GM23338 (cell line): Measurements from ENCODE around the gene ITPRID1. TPM values are rescaled to one million over a fixed set of nuclear protein-coding genes. Genes with fewer than 3 reads are reported as not detected.

ENCODE experiments used
- ATAC-seq: fragments of 200-7000 bp; cut with Tn5 transposase; 3 replicates; pipeline ENCODE4 v1.9.1; 2020
- DNase-seq: peaks from one replicate; pipeline ENCODE4 v3.0.0-alpha.2; 2015; ENCODE audit warnings: low spot score
- H2AFZ ChIP-seq: fragments of 200-600 bp; sonication (generic); 2 replicates; pipeline ENCODE4 v1.8.0; 2016; ENCODE audit warnings: antibody characterized with exemption, mild to moderate bottlenecking, moderate library complexity
- H3F3A ChIP-seq: fragments of 200-600 bp; sonication (generic); replicated peaks from 2 replicates; pipeline ENCODE4 v1.8.0; 2017; ENCODE audit warnings: antibody characterized with exemption, mixed run types, low read depth
- H3K27ac ChIP-seq: fragments of 200-600 bp; sonication (generic); 2 replicates; pipeline ENCODE4 v1.6.1; 2016; ENCODE audit warnings: low read depth
- H3K27me3 ChIP-seq: fragments of 200-600 bp; sonication (generic); 2 replicates; pipeline ENCODE4 v1.8.0; 2016; ENCODE audit warnings: mild to moderate bottlenecking, mixed run types, moderate library complexity; ENCODE audit not compliant: insufficient read depth
- H3K36me3 ChIP-seq: fragments of 200-600 bp; sonication (generic); 2 replicates; pipeline ENCODE4 v1.8.0; 2016; ENCODE audit warnings: mild to moderate bottlenecking; ENCODE audit not compliant: insufficient read depth
- H3K4me1 ChIP-seq: fragments of 200-600 bp; sonication (generic); 2 replicates; pipeline ENCODE4 v1.8.0; 2016; ENCODE audit warnings: mild to moderate bottlenecking, moderate library complexity; ENCODE audit not compliant: insufficient read depth
- H3K4me2 ChIP-seq: fragments of 200-600 bp; sonication (generic); 2 replicates; pipeline ENCODE4 v1.7.1; 2017; ENCODE audit warnings: mixed run types
- H3K4me3 ChIP-seq: fragments of 200-600 bp; sonication (generic); 2 replicates; pipeline ENCODE4 v1.6.1; 2016; ENCODE audit warnings: mixed run types
- H3K79me2 ChIP-seq: fragments of 200-600 bp; sonication (generic); replicated peaks from 2 replicates; pipeline ENCODE4 v1.8.0; 2017; ENCODE audit warnings: mild to moderate bottlenecking; ENCODE audit not compliant: insufficient read depth
- H3K9me2 ChIP-seq: fragments of 200-600 bp; sonication (generic); 2 replicates; pipeline ENCODE4 v1.8.0; 2017; ENCODE audit not compliant: insufficient read depth
- H4K20me1 ChIP-seq: fragments of 200-600 bp; sonication (generic); replicated peaks from 2 replicates; pipeline ENCODE4 v1.8.0; 2017; ENCODE audit warnings: mild to moderate bottlenecking; ENCODE audit not compliant: insufficient read depth
- H3K27ac Mint-ChIP-seq: 2 replicates; pipeline ENCODE4 v1.8.0; 2020; ENCODE audit warnings: inconsistent platforms, mild to moderate bottlenecking, moderate library complexity, mixed read lengths
- H3K27me3 Mint-ChIP-seq: 3 replicates; pipeline ENCODE4 v1.8.0; 2022; ENCODE audit warnings: low read depth, mild to moderate bottlenecking, moderate library complexity, mixed read lengths, inconsistent platforms; ENCODE audit not compliant: insufficient read depth, poor library complexity
- H3K36me3 Mint-ChIP-seq: 3 replicates; pipeline ENCODE4 v1.8.0; 2021; ENCODE audit warnings: low read depth, mild to moderate bottlenecking, inconsistent platforms, moderate library complexity, mixed read lengths
- H3K4me1 Mint-ChIP-seq: 3 replicates; pipeline ENCODE4 v1.8.0; 2020; ENCODE audit warnings: mild to moderate bottlenecking, inconsistent platforms, mixed read lengths
- H3K4me3 Mint-ChIP-seq: 3 replicates; pipeline ENCODE4 v1.8.0; 2021; ENCODE audit warnings: moderate library complexity, mild to moderate bottlenecking, inconsistent platforms, mixed read lengths
- H3K9me3 Mint-ChIP-seq: 3 replicates; pipeline ENCODE4 v1.8.0; 2020; ENCODE audit warnings: moderate library complexity, mild to moderate bottlenecking, inconsistent platforms, mixed read lengths
- CREB1 ChIP-seq: fragments of 250-450 bp; sonication (Bioruptor Pico); IDR thresholded peaks from 2 replicates; pipeline ENCODE4 v1.5.0; 2020; ENCODE audit warnings: low read depth, mild to moderate bottlenecking, moderate library complexity
- ETS1 ChIP-seq: IDR thresholded peaks from 2 replicates; pipeline ENCODE4 v1.6.1; 2016; ENCODE audit warnings: antibody characterized with exemption
- JUNB ChIP-seq: IDR thresholded peaks from one replicate; pipeline ENCODE4 v1.6.1; 2016; ENCODE audit warnings: antibody characterized with exemption; ENCODE audit not compliant: unreplicated experiment
- NANOG ChIP-seq: IDR thresholded peaks from 2 replicates; pipeline ENCODE4 v1.6.1; 2016; ENCODE audit warnings: antibody characterized with exemption, borderline replicate concordance
- POLR2AphosphoS5 ChIP-seq: IDR thresholded peaks from 2 replicates; pipeline ENCODE4 v1.6.1; 2016; ENCODE audit warnings: antibody characterized with exemption, low read depth
- ZNF114 ChIP-seq: fragments of 250-450 bp; sonication (Bioruptor Pico); IDR thresholded peaks from 2 replicates; pipeline ENCODE4 v1.5.0; 2020; ENCODE audit warnings: mild to moderate bottlenecking, moderate library complexity
- polyA plus RNA-seq: library from polyadenylated mRNA; unstranded; fragments of >200 nt; fragmentation: Nextera tagmentation; extraction: Ambion mirVana; gene quantifications from 2 replicates; pipeline ENCODE4 v1.2.1, GENCODE V29; 2016
- total RNA-seq: library from RNA; depleted of rRNA; stranded (reverse); fragments of >200 nt; shearing (Covaris generic); gene quantifications from 2 replicates; pipeline ENCODE4 v1.2.3, GENCODE V29; 2014
- TF ChIP-seq, protein P1 (sequence below), 2 experiments: fragments of 200-600 bp in 1 of 2; sonication (generic) in 1 of 2; conservative IDR thresholded peaks; 2 replicates each; pipeline versions ENCODE4 v1.5.1 to v1.6.1; 2016 to 2017; ENCODE audit warnings: antibody characterized with exemption in 2 of 2, low read depth in 2 of 2, mild to moderate bottlenecking in 2 of 2, moderate library complexity in 1 of 2

The ITPRID1 gene
- total and polyA plus RNA-seq, 2 experiments from 2014 or later: 0.05 to 0.45 TPM

DNA sequence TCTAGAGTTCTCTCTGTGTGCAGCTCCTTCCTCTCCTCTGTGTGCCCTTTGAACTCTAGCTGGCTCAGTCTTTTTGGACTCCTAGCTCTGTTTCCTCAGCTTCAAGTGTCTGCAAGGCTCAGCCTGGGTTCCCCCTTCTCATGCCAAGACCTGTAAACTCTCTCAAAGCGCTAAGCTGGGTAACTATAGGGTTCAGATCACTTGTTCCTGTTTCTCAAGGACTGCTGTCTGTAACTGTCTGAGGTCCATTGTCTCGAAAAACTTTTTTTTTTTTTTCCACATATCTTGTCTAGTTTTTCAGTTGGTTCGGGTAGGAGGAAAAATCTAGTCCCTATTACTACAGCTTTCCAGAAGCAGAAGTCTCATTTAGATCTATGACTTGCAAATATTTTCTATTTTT, 126.5 kb downstream of the ITPRID1 start:
- no peak overlapping the region for H3K27ac ChIP-seq
- no peak for TF ChIP-seq JUNB
- TF ChIP-seq ZNF114: no peak
- no peak for TF ChIP-seq CREB1 (CRISPR knock-in tag)
- TF ChIP-seq, protein P1, sequence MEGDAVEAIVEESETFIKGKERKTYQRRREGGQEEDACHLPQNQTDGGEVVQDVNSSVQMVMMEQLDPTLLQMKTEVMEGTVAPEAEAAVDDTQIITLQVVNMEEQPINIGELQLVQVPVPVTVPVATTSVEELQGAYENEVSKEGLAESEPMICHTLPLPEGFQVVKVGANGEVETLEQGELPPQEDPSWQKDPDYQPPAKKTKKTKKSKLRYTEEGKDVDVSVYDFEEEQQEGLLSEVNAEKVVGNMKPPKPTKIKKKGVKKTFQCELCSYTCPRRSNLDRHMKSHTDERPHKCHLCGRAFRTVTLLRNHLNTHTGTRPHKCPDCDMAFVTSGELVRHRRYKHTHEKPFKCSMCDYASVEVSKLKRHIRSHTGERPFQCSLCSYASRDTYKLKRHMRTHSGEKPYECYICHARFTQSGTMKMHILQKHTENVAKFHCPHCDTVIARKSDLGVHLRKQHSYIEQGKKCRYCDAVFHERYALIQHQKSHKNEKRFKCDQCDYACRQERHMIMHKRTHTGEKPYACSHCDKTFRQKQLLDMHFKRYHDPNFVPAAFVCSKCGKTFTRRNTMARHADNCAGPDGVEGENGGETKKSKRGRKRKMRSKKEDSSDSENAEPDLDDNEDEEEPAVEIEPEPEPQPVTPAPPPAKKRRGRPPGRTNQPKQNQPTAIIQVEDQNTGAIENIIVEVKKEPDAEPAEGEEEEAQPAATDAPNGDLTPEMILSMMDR (conservative IDR thresholded peaks at IDR 0.05; ENCODE audit: low read depth in 2 of 2): no peak
- no peak for TF ChIP-seq NANOG
- Mint-ChIP-seq H3K9me3 (peaks cover 4% of the 10 kb centered on the region; the same call in 1 of the 3 replicates), H3K4me1 (no peaks in the 10 kb centered on the region), H3K27me3 (no peaks in the 10 kb centered on the region), H3K27ac (no peak overlapping the region), H3K36me3 (no peaks in the 10 kb centered on the region), H3K4me3 (no peak overlapping the region)
- peaks cover under 1% of the 10 kb centered on the region; the same call in 1 of the 2 replicates for H3K4me1 ChIP-seq
- no peaks in the 10 kb centered on the region for H3K27me3 ChIP-seq
- no peak overlapping the region for H3K4me3 ChIP-seq
- H3K9me2 ChIP-seq: no peaks in the 10 kb centered on the region; the same call in 1 of the 2 replicates
- no peak for ATAC-seq
- H3K79me2 ChIP-seq: no peaks in the 10 kb centered on the region
- no peak overlapping the region for H3K4me2 ChIP-seq
- H3F3A ChIP-seq: no peaks in the 10 kb centered on the region
- no peak for DNase-seq
- no peak overlapping the region for H2AFZ ChIP-seq
- no peaks in the 10 kb centered on the region for H3K36me3 ChIP-seq
- no peaks in the 10 kb centered on the region for H4K20me1 ChIP-seq

GRCh38 chr7:31642681-31643115, 128.8 kb downstream of the ITPRID1 start:
- H3K4me3 Mint-ChIP-seq: no peak overlapping the region

More at GRCh38 chr7:31642681-31643115, 128.8 kb downstream of the ITPRID1 start:
- Histone ChIP-seq H4K20me1 (no peaks in the 10 kb centered on the region), H3K27me3 (no peaks in the 10 kb centered on the region), H2AFZ (no peak overlapping the region), H3K9me2 (no peaks in the 10 kb centered on the region; the same call in 1 of the 2 replicates), H3K4me3 (no peak overlapping the region), H3K4me1 (peaks cover 19% of the 10 kb centered on the region), H3K79me2 (no peaks in the 10 kb centered on the region), H3F3A (no peaks in the 10 kb centered on the region), H3K4me2 (no peak overlapping the region), H3K27ac (no peak overlapping the region), H3K36me3 (no peaks in the 10 kb centered on the region)
- Mint-ChIP-seq H3K36me3 (no peaks in the 10 kb centered on the region), H3K27me3 (no peaks in the 10 kb centered on the region), H3K4me1 (peaks cover 12% of the 10 kb centered on the region; the same call in 2 of the 3 replicates), H3K27ac (no peak overlapping the region), H3K9me3 (peaks cover 4% of the 10 kb centered on the region; the same call in 1 of the 3 replicates)
- no peak for ATAC-seq
- no peak for DNase-seq
- TF ChIP-seq ETS1 (no peak), JUNB (no peak), CREB1 (CRISPR knock-in tag) (no peak), POLR2AphosphoS5 (no peak)
